Gastroesophageal sphincter (tissue), 3 donors: ENCODE data around the gene ADH1B.

ENCODE experiments used
- CTCF ChIP-seq, 4 experiments: fragments of 200-600 bp in 2 of 4; fragments of 450-650 bp in 2 of 4; sonication (generic) in 1 of 4; IDR thresholded peaks; one replicate each; pipeline ENCODE4 v1.5.1; 2017 to 2019; ENCODE audit warnings: antibody characterized with exemption in 4 of 4, mild to moderate bottlenecking in 2 of 4, moderate library complexity in 2 of 4
- EP300 ChIP-seq: sonication (generic); formaldehyde crosslinking; IDR thresholded peaks from one replicate; pipeline ENCODE4 v1.6.1; 2017; ENCODE audit warnings: antibody characterized with exemption, mild to moderate bottlenecking
- POLR2A ChIP-seq, 2 donors: fragments of 450-650 bp; IDR thresholded peaks; one replicate each; pipeline ENCODE4 v1.6.1; 2017; ENCODE audit warnings: antibody characterized with exemption in 2 of 2, mild to moderate bottlenecking in 2 of 2, moderate library complexity in 1 of 2
- POLR2AphosphoS5 ChIP-seq: sonication (generic); formaldehyde crosslinking; IDR thresholded peaks from one replicate; pipeline ENCODE4 v1.6.1; 2017; ENCODE audit warnings: antibody characterized with exemption

- TF ChIP-seq POLR2A (IDR thresholded peaks at IDR 0.05) (no peak), CTCF (IDR thresholded peaks at IDR 0.05) (no peak), EP300 (no peak), POLR2AphosphoS5 (no peak)
These were observed 19.6 kb downstream of the ADH1B start for GRCh38 chr4:99301376-99302164.
